ENCODE results near the gene COMP. TPM values are rescaled to one million over a fixed set of nuclear protein-coding genes. Genes with fewer than 3 reads are reported as not detected.

COMP gene
- total RNA-seq, 1 donor from 2014 or later, result not detected

GRCh38 chr19:18778826-18779495 is 12.1 kb downstream of the COMP start:
- no peak overlapping the region for H3K4me3 Mint-ChIP-seq (ENCODE audit: unreplicated experiment)

GRCh38 chr19:18778076-18778389 is 13.1 kb downstream of the COMP start:
- TF ChIP-seq CTCF (IDR thresholded peaks at IDR 0.05; ENCODE audit: partially characterized antibody, unreplicated experiment), result no peak
- peaks cover 5% of the 10 kb centered on the region for H3K27me3 Mint-ChIP-seq (ENCODE audit: unreplicated experiment)
- peaks cover 3% of the 10 kb centered on the region for H3K9me3 Mint-ChIP-seq (ENCODE audit: unreplicated experiment)
- no peak for DNase-seq
- H3K27ac Mint-ChIP-seq (ENCODE audit: unreplicated experiment), result no peak overlapping the region
- H3K36me3 Mint-ChIP-seq (ENCODE audit: unreplicated experiment), result no peaks in the 10 kb centered on the region
- H3K4me3 Mint-ChIP-seq (ENCODE audit: unreplicated experiment), result no peak overlapping the region
- peaks cover 2% of the 10 kb centered on the region for H3K4me1 Mint-ChIP-seq (ENCODE audit: low read depth, unreplicated experiment)

More at GRCh38 chr19:18778826-18779495, 12.1 kb downstream of the COMP start:
- peaks cover 4% of the 10 kb centered on the region for H3K27me3 Mint-ChIP-seq (ENCODE audit: unreplicated experiment)
- DNase-seq, result no peak
- TF ChIP-seq CTCF (IDR thresholded peaks at IDR 0.05; ENCODE audit: partially characterized antibody, unreplicated experiment), result no peak
- peaks cover 3% of the 10 kb centered on the region for H3K9me3 Mint-ChIP-seq (ENCODE audit: unreplicated experiment)
- no peaks in the 10 kb centered on the region for H3K4me1 Mint-ChIP-seq (ENCODE audit: low read depth, unreplicated experiment)
- H3K27ac Mint-ChIP-seq (ENCODE audit: unreplicated experiment), result no peak overlapping the region
- H3K36me3 Mint-ChIP-seq (ENCODE audit: unreplicated experiment), result no peaks in the 10 kb centered on the region

- Mint-ChIP-seq H3K4me3 (ENCODE audit: unreplicated experiment) (no peak overlapping the region), H3K36me3 (ENCODE audit: unreplicated experiment) (no peaks in the 10 kb centered on the region), H3K27ac (ENCODE audit: unreplicated experiment) (no peak overlapping the region), H3K4me1 (ENCODE audit: low read depth, unreplicated experiment) (peaks cover 5% of the 10 kb centered on the region), H3K9me3 (ENCODE audit: unreplicated experiment) (peaks cover 6% of the 10 kb centered on the region), H3K27me3 (ENCODE audit: unreplicated experiment) (peaks cover 8% of the 10 kb centered on the region)
- DNase-seq, result peak; percentile 26
- no peak for TF ChIP-seq CTCF (IDR thresholded peaks at IDR 0.05; ENCODE audit: partially characterized antibody, unreplicated experiment)
Observed at GRCh38 chr19:18777301-18778075, 13.6 kb downstream of the COMP start.

- H3K9me3 Mint-ChIP-seq (ENCODE audit: unreplicated experiment), result peaks cover 7% of the 10 kb centered on the region
- no peaks in the 10 kb centered on the region for H3K36me3 Mint-ChIP-seq (ENCODE audit: unreplicated experiment)
- peaks cover 5% of the 10 kb centered on the region for H3K4me1 Mint-ChIP-seq (ENCODE audit: low read depth, unreplicated experiment)
- TF ChIP-seq CTCF (IDR thresholded peaks at IDR 0.05; ENCODE audit: partially characterized antibody, unreplicated experiment), result no peak
- H3K27ac Mint-ChIP-seq (ENCODE audit: unreplicated experiment), result no peak overlapping the region
- H3K27me3 Mint-ChIP-seq (ENCODE audit: unreplicated experiment), result peaks cover 5% of the 10 kb centered on the region
- H3K4me3 Mint-ChIP-seq (ENCODE audit: unreplicated experiment), result no peak overlapping the region
- DNase-seq, result no peak
Observed at GRCh38 chr19:18776736-18777135, 14.4 kb downstream of the COMP start.

- Mint-ChIP-seq H3K27ac (ENCODE audit: unreplicated experiment) (no peak overlapping the region), H3K27me3 (ENCODE audit: unreplicated experiment) (peaks cover 8% of the 10 kb centered on the region), H3K36me3 (ENCODE audit: unreplicated experiment) (no peaks in the 10 kb centered on the region), H3K4me1 (ENCODE audit: low read depth, unreplicated experiment) (peaks cover 5% of the 10 kb centered on the region), H3K9me3 (ENCODE audit: unreplicated experiment) (peaks cover 7% of the 10 kb centered on the region), H3K4me3 (ENCODE audit: unreplicated experiment) (no peak overlapping the region)
- DNase-seq, result no peak
- TF ChIP-seq CTCF (IDR thresholded peaks at IDR 0.05; ENCODE audit: partially characterized antibody, unreplicated experiment), result no peak
Observed at GRCh38 chr19:18776288-18776594, 14.9 kb downstream of the COMP start.

All from glutamatergic neuron (in vitro differentiated cells).